ENCODE results near the gene RBM12. TPM values are rescaled to one million over a fixed set of nuclear protein-coding genes. Genes with fewer than 3 reads are reported as not detected.
A peak's percentile ranks its signal among the peaks of the same experiment; 100 is the strongest.

The RBM12 gene
- total and polyA plus RNA-seq, 2 of the 4 experiments (the other 2 are of a cell fraction): 44.7 to 65.8 TPM

- no peak overlapping the region for H3K9ac ChIP-seq (ENCODE audit: low read depth, low read length)
- no peak overlapping the region; the same call in 1 of the 2 replicates for H3K4me2 ChIP-seq (ENCODE audit: low read depth, low read length)
- no peak for TF ChIP-seq SMC3 (IDR thresholded peaks at IDR 0.05; ENCODE audit: low read depth, low read length)
- TF ChIP-seq MAFK (IDR thresholded peaks at IDR 0.05; ENCODE audit: low read depth, low read length): no peak
- TF ChIP-seq CHD1 (IDR thresholded peaks at IDR 0.05; ENCODE audit: low read depth, low read length): no peak
- TF ChIP-seq USF2 (IDR thresholded peaks at IDR 0.05; ENCODE audit: low read depth, low read length): no peak
- TF ChIP-seq POLR2A (IDR thresholded peaks at IDR 0.05; ENCODE audit: low read depth, low read length): no peak
- no peak for TF ChIP-seq NFE2L2 (IDR thresholded peaks at IDR 0.05; ENCODE audit: low read depth, low read length)
- no peak for TF ChIP-seq ELK1 (IDR thresholded peaks at IDR 0.05; ENCODE audit: borderline replicate concordance, low read depth, low read length)
- TF ChIP-seq RFX5 (IDR thresholded peaks at IDR 0.05; ENCODE audit: low read depth, low read length): no peak
- no peak for TF ChIP-seq RAD21 (IDR thresholded peaks at IDR 0.05; ENCODE audit: low read length)
- no peak for TF ChIP-seq CTCF (conservative IDR thresholded peaks at IDR 0.05; ENCODE audit: low read depth, low read length)
- TF ChIP-seq RCOR1 (IDR thresholded peaks at IDR 0.05; ENCODE audit: insufficient replicate concordance, low read length): no peak
- no peak for TF ChIP-seq MAZ (IDR thresholded peaks at IDR 0.05; ENCODE audit: borderline replicate concordance, low read depth, low read length)
- TF ChIP-seq CEBPB (IDR thresholded peaks at IDR 0.05; ENCODE audit: low read depth, low read length): no peak
- TF ChIP-seq FOS (IDR thresholded peaks at IDR 0.05; ENCODE audit: low read depth, low read length): no peak
- TF ChIP-seq BHLHE40 (IDR thresholded peaks at IDR 0.05; ENCODE audit: low read depth, low read length): no peak
- no peak for TF ChIP-seq MXI1 (IDR thresholded peaks at IDR 0.05; ENCODE audit: borderline replicate concordance, low read depth, low read length)
- H3K4me3 ChIP-seq (ENCODE audit: insufficient read depth, low read depth, low read length): no peak overlapping the region
- ChIA-PET POLR2A (ENCODE audit: unreplicated experiment) (no interaction called here), CTCF (no interaction called here)
- no peak overlapping the region for H2BK15ac ChIP-seq (ENCODE audit: low read depth, low read length)
- in situ Hi-C loops (cut with MboI; ENCODE audit: low sequenced_read_pairs) (no loop called here), intact Hi-C loops (cut with micrococcal nuclease) (no loop called here), dilution Hi-C loops (cut with HindIII; ENCODE audit: low sequenced_read_pairs, unreplicated experiment) (no loop called here)
- no peak overlapping the region for H3K14ac ChIP-seq (replicated peaks; ENCODE audit: low read depth, low read length)
- no peak overlapping the region for H4K5ac ChIP-seq (ENCODE audit: low read depth, low read length)
- no peak overlapping the region for H2BK120ac ChIP-seq (ENCODE audit: low read depth, low read length)
- no peaks in the 10 kb centered on the region for H3K36me3 ChIP-seq (ENCODE audit: control insufficient read depth, insufficient read depth, low read length)
- H2AK5ac ChIP-seq (ENCODE audit: low read depth, low read length): no peak overlapping the region
- H4K20me1 ChIP-seq (ENCODE audit: insufficient read depth, low read length): no peaks in the 10 kb centered on the region; the same call in 1 of the 2 replicates
- H3K9me1 ChIP-seq (ENCODE audit: insufficient read depth, low read length): no peaks in the 10 kb centered on the region
- H3K4me1 ChIP-seq (ENCODE audit: control insufficient read depth, insufficient read depth, low read length): peaks cover 3% of the 10 kb centered on the region
- H3K9me3 ChIP-seq (ENCODE audit: control insufficient read depth, insufficient read depth, low read length): no peaks in the 10 kb centered on the region
- no peak overlapping the region for H2BK5ac ChIP-seq (ENCODE audit: low read depth, low read length, poor library complexity, severe bottlenecking)
- BruUV-seq (replicated peaks): no TSS peak
- H2AK9ac ChIP-seq (replicated peaks; ENCODE audit: low read depth, low read length, poor library complexity): no peak overlapping the region
- H3K27ac ChIP-seq (ENCODE audit: insufficient read depth, low read length): no peak overlapping the region
- peak overlapping the region; percentile 88 for H2AFZ ChIP-seq (replicated peaks; ENCODE audit: low read length, poor library complexity)
- H3K23ac ChIP-seq (ENCODE audit: low read depth, low read length): no peak overlapping the region
- DNase-seq (no peak), ATAC-seq (ENCODE audit: low read depth) (no peak)
- no peak overlapping the region for H4K91ac ChIP-seq (ENCODE audit: insufficient read depth, low read depth, low read length)
- no peak overlapping the region for H3K4ac ChIP-seq (ENCODE audit: low read depth, low read length)
- no peak overlapping the region for H3K18ac ChIP-seq (ENCODE audit: low read depth, low read length)
- H3K79me1 ChIP-seq (ENCODE audit: low read depth in 1 of 2, low read length in 2 of 2): no peaks in the 10 kb centered on the region
- no peak overlapping the region for H2BK20ac ChIP-seq (ENCODE audit: low read depth, low read length)
- H3K27me3 ChIP-seq (ENCODE audit: control insufficient read depth, insufficient read depth, low read length): peaks cover 49% of the 10 kb centered on the region
- 21% methylated on average over 9 of the region's 30 CpGs; no CpG with 5 or more reads in 1 of the 2 experiments for WGBS, 2 experiments (ENCODE audit: extremely low coverage in 2 of 2, insufficient read length in 1 of 2)
- no peak overlapping the region for H4K8ac ChIP-seq (ENCODE audit: low read depth in 2 of 2, low read length in 2 of 2)
- no peak overlapping the region for H3K56ac ChIP-seq (ENCODE audit: extremely low read depth, insufficient read depth, low read length)
These were observed 62.7 kb downstream of the RBM12 start for GRCh38 chr20:35601990-35602389.

All from IMR-90 (cell line).